Right lobe of liver (tissue), 6 donors: Measurements from ENCODE around the gene AFAP1. TPM values are rescaled to one million over a fixed set of nuclear protein-coding genes. Genes with fewer than 3 reads are reported as not detected.

Source experiments
- ATAC-seq, 4 donors: fragments of 200-7000 bp; cut with Tn5 transposase; one replicate each; pipeline ENCODE4 v1.9.1; 2020; ENCODE audit warnings: mild to moderate bottlenecking in 4 of 4, moderate library complexity in 4 of 4
- DNase-seq, 3 donors: peaks; one replicate each; pipeline ENCODE4 v3.0.0-alpha.2; 2020
- H3K27ac ChIP-seq, 3 donors: fragments of 200-600 bp; one replicate each; pipeline ENCODE4 v1.8.0; 2022
- H3K27me3 ChIP-seq, 2 donors: fragments of 200-600 bp; one replicate each; pipeline ENCODE4 v1.8.0; 2022
- H3K36me3 ChIP-seq, 4 donors: fragments of 200-600 bp; sonication (generic) in 1 of 4; one replicate each; pipeline versions ENCODE4 v1.5.1 to v1.8.0; 2017 to 2022; ENCODE audit warnings: control low read depth in 1 of 4
- H3K4me1 ChIP-seq, 4 donors: fragments of 200-600 bp; sonication (generic) in 1 of 4; one replicate each; pipeline versions ENCODE4 v1.5.1 to v1.8.0; 2017 to 2022; ENCODE audit warnings: control low read depth in 1 of 4
- H3K4me3 ChIP-seq, 3 donors: fragments of 200-600 bp; one replicate each; pipeline ENCODE4 v1.8.0; 2022
- H3K9me3 ChIP-seq, 4 donors: fragments of 200-600 bp; sonication (generic) in 1 of 4; one replicate each; pipeline versions ENCODE4 v1.5.1 to v1.8.0; 2017 to 2022; ENCODE audit warnings: control low read depth in 1 of 4
- POLR2A ChIP-seq: fragments of 450-650 bp; IDR thresholded peaks from one replicate; pipeline ENCODE4 v1.6.1; 2017; ENCODE audit warnings: antibody characterized with exemption, mild to moderate bottlenecking
- WGBS: methylation state at CpG from one replicate; pipeline ENCODE4 v1.1.6; 2018; ENCODE audit warnings: low coverage, low lambda C conversion rate; ENCODE audit not compliant: insufficient coverage; ENCODE audit errors: missing lambda C conversion rate; 5-methylcytosine and 5-hydroxymethylcytosine counted together
- intact Hi-C, 2 donors: fragments of 100-400 bp; cut with DNase I; formaldehyde crosslinking; loops; one replicate each; pipeline versions ENCODE4 v1.11.2 to v1.14.1; 2022
- total RNA-seq, 6 experiments: library from RNA; depleted of rRNA in 2 of 6; stranded (reverse); fragments of >200 nt in 2 of 6; fragmentation: NEBNext Ultra II Directional in 3 of 6; extraction: Animal tissue kit (Norgen Biotek cat#: 25700) in 3 of 6; gene quantifications; one replicate each; pipeline versions ENCODE4 v1.1.0 to v1.2.4, GENCODE V29; 2016 to 2023
- TF ChIP-seq, protein P1 (sequence below), 4 donors: fragments of 200-600 bp in 3 of 4; fragments of 450-650 bp in 1 of 4; IDR thresholded peaks; one replicate each; pipeline versions ENCODE4 v1.5.1 to v1.8.0; 2016 to 2022; ENCODE audit warnings: antibody characterized with exemption in 4 of 4, mild to moderate bottlenecking in 2 of 4
- donor health status: DM: no; HTN: yes; CAD: no.
- donor health status: DM: no; HTN: no; CAD: no.
- donor health status: DM: no; HTN: no; CAD: no.
- donor health status: DM: no; HTN: yes; CAD: no.
- donor health status: DM: no; HTN: yes; CAD: no.

The AFAP1 gene
- total RNA-seq, 6 experiments from 2014 or later = 0.95 to 3.1 (median 1.9) TPM

DNA sequence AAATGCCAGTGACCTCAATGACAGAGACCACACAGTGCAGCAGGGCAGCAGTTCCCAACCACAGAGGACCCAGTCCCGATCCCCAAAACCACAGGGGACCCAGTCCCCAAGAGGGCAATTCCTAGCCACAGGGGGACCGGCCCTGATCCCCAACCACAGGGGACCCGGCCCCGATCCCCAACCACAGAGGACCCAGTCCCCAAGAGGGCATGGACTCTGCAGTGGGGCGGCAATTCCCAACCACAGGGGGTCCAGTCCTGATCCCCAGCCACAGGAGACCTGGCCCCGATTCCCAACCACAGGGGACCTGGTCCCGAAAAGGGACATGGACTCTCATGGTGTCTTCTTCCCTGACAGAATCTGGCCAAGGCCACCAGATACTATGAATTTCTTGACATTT is 136.3 kb downstream of the AFAP1 start:
- ATAC-seq = no peak
- WGBS = no CpG with 5 or more reads among the region's 7 CpGs
- peaks cover 0 to 12% (median 4%) of the 10 kb centered on the region in 4 donors for H3K4me1 ChIP-seq
- intact Hi-C loops = loop anchor here (5.0 kb wide), 2 partner anchors 179 to 184 kb away; no protein-coding TSS in a partner anchor
- no peak for DNase-seq
- H3K27me3 ChIP-seq = no peaks in the 10 kb centered on the region
- no peaks in the 10 kb centered on the region for H3K9me3 ChIP-seq
- H3K4me3 ChIP-seq = no peak overlapping the region
- H3K27ac ChIP-seq = no peak overlapping the region
- no peaks in the 10 kb centered on the region for H3K36me3 ChIP-seq
- no peak for TF ChIP-seq POLR2A
- TF ChIP-seq, protein P1, sequence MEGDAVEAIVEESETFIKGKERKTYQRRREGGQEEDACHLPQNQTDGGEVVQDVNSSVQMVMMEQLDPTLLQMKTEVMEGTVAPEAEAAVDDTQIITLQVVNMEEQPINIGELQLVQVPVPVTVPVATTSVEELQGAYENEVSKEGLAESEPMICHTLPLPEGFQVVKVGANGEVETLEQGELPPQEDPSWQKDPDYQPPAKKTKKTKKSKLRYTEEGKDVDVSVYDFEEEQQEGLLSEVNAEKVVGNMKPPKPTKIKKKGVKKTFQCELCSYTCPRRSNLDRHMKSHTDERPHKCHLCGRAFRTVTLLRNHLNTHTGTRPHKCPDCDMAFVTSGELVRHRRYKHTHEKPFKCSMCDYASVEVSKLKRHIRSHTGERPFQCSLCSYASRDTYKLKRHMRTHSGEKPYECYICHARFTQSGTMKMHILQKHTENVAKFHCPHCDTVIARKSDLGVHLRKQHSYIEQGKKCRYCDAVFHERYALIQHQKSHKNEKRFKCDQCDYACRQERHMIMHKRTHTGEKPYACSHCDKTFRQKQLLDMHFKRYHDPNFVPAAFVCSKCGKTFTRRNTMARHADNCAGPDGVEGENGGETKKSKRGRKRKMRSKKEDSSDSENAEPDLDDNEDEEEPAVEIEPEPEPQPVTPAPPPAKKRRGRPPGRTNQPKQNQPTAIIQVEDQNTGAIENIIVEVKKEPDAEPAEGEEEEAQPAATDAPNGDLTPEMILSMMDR (IDR thresholded peaks at IDR 0.05) = no peak

DNA sequence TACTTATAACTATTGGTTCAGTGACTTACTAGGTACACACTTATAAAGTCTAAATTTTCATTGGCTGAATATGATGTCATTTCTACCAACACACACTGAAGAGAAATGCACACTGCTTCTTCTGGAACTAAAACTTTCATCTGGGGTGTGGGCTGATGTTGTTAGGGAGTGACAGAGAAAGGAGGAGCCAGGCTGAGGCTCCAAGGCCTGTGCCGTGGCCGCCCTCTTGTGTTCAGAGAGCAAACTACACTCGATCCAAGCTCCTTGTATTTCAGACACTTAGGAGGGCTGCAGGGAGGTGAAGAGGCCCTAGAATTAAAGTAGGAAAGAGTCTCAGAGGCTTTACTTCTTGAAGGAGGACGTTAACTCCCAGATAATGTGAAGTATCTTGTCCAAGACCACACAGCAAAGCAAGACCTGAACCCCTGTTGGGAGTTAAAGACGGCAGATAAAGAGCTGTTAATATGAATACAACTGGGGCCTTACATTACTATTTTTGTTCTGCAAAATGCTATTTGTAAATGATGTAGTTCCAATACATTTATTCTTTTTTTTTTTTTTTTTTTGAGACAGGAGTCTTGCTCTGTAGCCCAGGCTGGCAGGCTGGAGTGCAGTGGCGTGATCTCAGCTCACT is 137.5 kb downstream of the AFAP1 start:
- TF ChIP-seq POLR2A = no peak
- TF ChIP-seq, protein P1 (IDR thresholded peaks at IDR 0.05) = peak; percentile 78 to 92 (median 90)

DNA sequence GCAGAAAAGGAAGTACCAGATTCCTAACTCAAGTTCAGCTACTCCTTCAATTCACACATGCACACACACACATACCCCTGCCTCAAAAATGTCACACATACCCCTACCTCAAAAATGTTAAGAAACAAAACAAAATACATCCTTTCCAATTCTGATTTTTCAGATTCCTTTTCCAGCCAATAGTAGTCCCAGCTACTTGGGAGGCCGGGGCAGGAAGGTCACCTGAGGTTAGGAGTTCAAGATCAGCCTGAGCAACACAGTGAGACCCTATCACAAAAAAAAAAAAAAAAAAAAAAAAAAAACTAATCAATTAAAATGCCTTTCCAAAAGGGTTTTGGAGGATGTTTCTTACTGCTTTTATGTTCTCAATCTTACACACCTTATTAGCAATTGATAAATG is 138.0 kb downstream of the AFAP1 start:
- WGBS = 36% methylated on average over 1 of the region's 1 CpG
- no peak for TF ChIP-seq POLR2A
- TF ChIP-seq, protein P1 (IDR thresholded peaks at IDR 0.05) = no peak
- intact Hi-C loops = loop anchor here (5.0 kb wide), 2 partner anchors 181 to 186 kb away; no protein-coding TSS in a partner anchor
- Histone ChIP-seq H3K4me1 (peaks cover 0 to 12% (median 4%) of the 10 kb centered on the region in 4 donors), H3K9me3 (no peaks in the 10 kb centered on the region), H3K27me3 (no peaks in the 10 kb centered on the region), H3K36me3 (no peaks in the 10 kb centered on the region), H3K27ac (no peak overlapping the region), H3K4me3 (no peak overlapping the region)
- ATAC-seq (no peak), DNase-seq (no peak)

More for the DNA sequence above, 137.5 kb downstream of the AFAP1 start:
- peaks cover 0 to 12% (median 4%) of the 10 kb centered on the region in 4 donors for H3K4me1 ChIP-seq
- H3K4me3 ChIP-seq = no peak overlapping the region
- peak; percentile 83 to 90 (median 88) for ATAC-seq
- H3K36me3 ChIP-seq = no peaks in the 10 kb centered on the region
- intact Hi-C loops = loop anchor here (5.0 kb wide), 2 partner anchors 180 to 185 kb away; no protein-coding TSS in a partner anchor
- 33% methylated on average over 6 of the region's 6 CpGs for WGBS
- H3K9me3 ChIP-seq = no peaks in the 10 kb centered on the region
- H3K27ac ChIP-seq = no peak overlapping the region
- no peaks in the 10 kb centered on the region for H3K27me3 ChIP-seq
- peak in 2 of 3 donors; percentile 66 to 73 for DNase-seq

DNA sequence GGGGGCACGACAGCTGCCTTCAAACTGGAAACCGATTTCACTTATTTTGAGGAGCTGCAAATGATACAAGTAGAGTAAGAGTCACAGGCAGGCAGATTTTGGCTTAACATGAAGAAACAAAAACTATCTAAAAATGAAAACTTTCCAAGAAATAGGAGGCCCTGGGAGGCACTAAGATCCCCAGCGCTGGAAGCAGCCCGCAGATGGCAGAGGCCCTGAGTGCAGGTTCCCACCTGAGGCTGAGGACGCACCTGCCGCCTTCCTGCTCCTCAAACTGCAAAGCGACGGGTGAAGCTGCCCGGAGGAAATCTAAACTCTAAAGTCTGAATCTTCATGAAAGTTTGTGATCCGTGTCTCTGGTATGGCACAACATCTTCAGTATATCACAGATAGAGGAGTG is 138.7 kb downstream of the AFAP1 start:
- Histone ChIP-seq H3K27ac (no peak overlapping the region), H3K4me1 (peaks cover 0 to 12% (median 4%) of the 10 kb centered on the region in 4 donors), H3K36me3 (no peaks in the 10 kb centered on the region), H3K4me3 (no peak overlapping the region), H3K27me3 (no peaks in the 10 kb centered on the region), H3K9me3 (no peaks in the 10 kb centered on the region)
- intact Hi-C loops = loop anchor here (5.0 kb wide), 2 partner anchors 181 to 186 kb away; no protein-coding TSS in a partner anchor
- ATAC-seq = no peak
- TF ChIP-seq, protein P1 (IDR thresholded peaks at IDR 0.05) = no peak
- TF ChIP-seq POLR2A = no peak
- WGBS = 71% methylated on average over 8 of the region's 10 CpGs
- no peak for DNase-seq
